Activated CD4-positive, alpha-beta T cell treated with anti-CD3 and anti-CD28 coated beads, Interleukin-2, amount 50 U/mL, for 48 hours (primary cell): ENCODE measurements around the gene DCP2.

Experiments used
- DNase-seq, 2 experiments: peaks; one replicate each; pipeline ENCODE4 v3.0.0-alpha.2; 2020

Gene DCP2

GRCh38 chr5:113047733-113048652 lies 71.4 kb downstream of the DCP2 start:
- DNase-seq: no peak

- no peak for DNase-seq
Observed at GRCh38 chr5:113048931-113049330, 72.3 kb downstream of the DCP2 start.

GRCh38 chr5:113050721-113051382 lies 74.3 kb downstream of the DCP2 start:
- peak; percentile 36 to 53 for DNase-seq

- no peak for DNase-seq
Observed at GRCh38 chr5:113052041-113052795, 75.6 kb downstream of the DCP2 start.

- no peak for DNase-seq
Observed at GRCh38 chr5:113053511-113053995, 77.0 kb downstream of the DCP2 start.

GRCh38 chr5:113054899-113055298 lies 78.3 kb downstream of the DCP2 start:
- DNase-seq: no peak

- DNase-seq: no peak
Observed at GRCh38 chr5:113056988-113057387, 80.4 kb downstream of the DCP2 start.

- no peak for DNase-seq
Observed at GRCh38 chr5:113057557-113057984, 81.0 kb downstream of the DCP2 start.

- DNase-seq: no peak
Observed at GRCh38 chr5:113058269-113058668, 81.7 kb downstream of the DCP2 start.

GRCh38 chr5:113058706-113059226 lies 82.2 kb downstream of the DCP2 start:
- no peak for DNase-seq

- no peak for DNase-seq
Observed at GRCh38 chr5:113059232-113060040, 82.8 kb downstream of the DCP2 start.

GRCh38 chr5:113060408-113061025 lies 83.9 kb downstream of the DCP2 start:
- DNase-seq: no peak

GRCh38 chr5:113061846-113062780 lies 85.5 kb downstream of the DCP2 start:
- no peak for DNase-seq

- no peak for DNase-seq
Observed at GRCh38 chr5:113062869-113063508, 86.4 kb downstream of the DCP2 start.

- no peak for DNase-seq
Observed at GRCh38 chr5:113063927-113064326, 87.3 kb downstream of the DCP2 start.

- no peak for DNase-seq
Observed at GRCh38 chr5:113064806-113065205, 88.2 kb downstream of the DCP2 start.

GRCh38 chr5:113065626-113066025 lies 89.0 kb downstream of the DCP2 start:
- DNase-seq: no peak

- DNase-seq: no peak
Observed at GRCh38 chr5:113067635-113068344, 91.2 kb downstream of the DCP2 start.

GRCh38 chr5:113068559-113068958 lies 92.0 kb downstream of the DCP2 start:
- no peak for DNase-seq
